NOMO-1 treated with DMSO at 0.1 percent for 48 hours (cell line): ENCODE measurements around the gene KCNH8.
A peak's percentile ranks its signal among the peaks of the same experiment; 100 is the strongest.
"Not testable (repeated sequence)": the region's sequence is repeated elsewhere in the genome, so short reads cannot be mapped to it uniquely, and the experiment has no call there.

Experiments
- DNase-seq: peaks from one replicate; lab custom pipeline; 2025; ENCODE audit not compliant: unreplicated experiment; lab: John Stamatoyannopoulos, UW

KCNH8 gene

DNA sequence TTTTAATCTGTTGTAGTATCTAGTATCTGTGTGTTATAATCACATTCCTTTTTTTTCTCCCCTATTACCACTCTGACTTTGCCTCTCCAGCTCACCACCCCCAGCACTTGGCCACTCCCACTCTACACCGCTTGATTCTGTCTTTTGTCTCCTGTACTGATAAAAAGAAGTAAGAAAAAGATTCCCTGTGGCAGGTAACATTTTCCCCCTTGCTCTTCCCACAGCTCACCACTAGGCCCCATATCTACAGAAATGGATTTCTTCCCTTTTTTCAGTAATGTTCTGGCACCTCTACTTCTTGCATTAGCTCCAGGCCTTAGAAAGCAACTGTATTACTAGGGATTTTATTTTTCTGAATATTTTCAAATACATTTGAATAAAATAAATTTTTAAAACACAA, 25.6 kb downstream of the KCNH8 start:
- no peak for DNase-seq

GRCh38 chr3:19183584-19183983, 35.3 kb downstream of the KCNH8 start:
- no peak for DNase-seq

GRCh38 chr3:19190126-19190525, 41.8 kb downstream of the KCNH8 start:
- no peak for DNase-seq

DNA sequence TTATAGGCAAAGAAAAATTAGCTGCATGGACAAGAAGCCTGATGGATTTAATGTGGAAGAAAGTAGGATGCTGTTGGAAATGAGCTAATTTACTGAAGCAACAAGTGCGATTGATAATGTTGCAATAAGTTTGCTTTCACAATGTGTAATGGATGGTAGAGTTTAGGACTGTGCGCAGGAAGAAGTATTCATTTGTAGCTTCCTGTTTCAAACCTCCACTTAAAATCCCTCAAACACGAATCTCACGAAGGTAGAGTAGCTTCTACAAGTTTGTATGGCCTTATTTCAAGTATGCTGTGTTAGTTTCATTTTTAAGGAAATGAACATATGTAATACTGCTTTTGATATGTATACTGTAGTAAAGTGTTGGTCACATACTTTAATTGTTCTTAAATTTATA, 42.3 kb downstream of the KCNH8 start:
- peak; percentile 39 for DNase-seq

- DNase-seq = no peak
These were observed 50.8 kb downstream of the KCNH8 start for GRCh38 chr3:19199131-19199530.

DNA sequence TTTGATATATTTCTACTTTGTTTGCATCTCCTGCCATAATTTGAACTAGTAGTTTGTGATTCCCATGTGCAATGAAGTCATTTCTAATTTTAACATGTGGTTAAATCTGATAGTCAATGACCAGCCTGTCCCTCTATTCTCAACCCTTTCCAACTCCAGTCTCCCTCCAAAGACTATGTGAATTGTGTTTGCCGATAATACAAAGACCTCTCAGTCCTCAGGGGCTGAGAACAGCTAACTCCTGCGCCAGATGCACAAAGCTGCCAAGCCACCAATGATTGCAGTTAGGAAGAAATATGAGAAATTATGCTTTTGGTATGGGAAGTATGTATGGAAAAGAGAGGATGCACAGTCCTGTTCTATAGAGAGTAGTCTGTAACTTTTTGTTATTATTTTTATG, 54.0 kb downstream of the KCNH8 start:
- DNase-seq = no peak

DNA sequence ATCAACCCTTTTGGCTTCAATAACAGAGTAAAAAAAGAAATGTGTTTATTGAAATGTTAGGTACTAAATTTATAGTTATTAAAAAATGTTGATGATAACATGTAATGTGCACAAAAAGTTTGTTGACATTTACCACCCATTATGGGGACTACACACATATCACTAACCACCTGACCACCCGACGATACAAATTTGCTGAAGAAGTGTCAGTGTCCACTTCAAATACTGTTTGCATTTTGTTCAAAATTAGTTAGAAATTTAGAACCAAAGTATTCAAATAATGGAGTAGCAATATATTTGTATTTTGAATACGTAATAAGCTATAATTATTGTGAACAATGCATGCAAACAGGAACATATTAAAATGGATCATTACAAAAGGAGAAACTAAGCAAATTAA, 54.4 kb downstream of the KCNH8 start:
- no peak for DNase-seq

GRCh38 chr3:19206540-19206939, 58.2 kb downstream of the KCNH8 start:
- no peak for DNase-seq

GRCh38 chr3:19213603-19214220, 65.4 kb downstream of the KCNH8 start:
- peak; percentile 34 for DNase-seq

DNA sequence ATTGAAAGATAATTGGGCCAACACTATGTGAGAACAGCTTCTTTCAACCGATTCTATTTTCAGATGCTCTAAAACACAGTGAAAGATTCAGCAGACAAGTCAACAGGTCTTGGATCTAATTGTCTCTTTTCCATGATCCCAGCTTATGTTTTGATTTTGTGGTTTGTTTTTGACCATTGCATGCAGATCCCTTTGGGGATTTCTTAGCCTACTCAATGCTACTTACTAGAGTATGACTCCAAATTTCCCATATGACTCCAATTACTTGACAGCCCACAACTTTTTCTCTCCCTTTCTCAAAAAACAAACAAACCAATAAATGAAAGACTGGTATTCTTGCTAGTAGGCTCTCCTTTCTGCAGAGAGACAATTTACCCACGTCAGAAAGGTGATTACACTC, 67.1 kb downstream of the KCNH8 start:
- DNase-seq = no peak

- no peak for DNase-seq
These were observed 68.5 kb downstream of the KCNH8 start for GRCh38 chr3:19216669-19217337.

DNA sequence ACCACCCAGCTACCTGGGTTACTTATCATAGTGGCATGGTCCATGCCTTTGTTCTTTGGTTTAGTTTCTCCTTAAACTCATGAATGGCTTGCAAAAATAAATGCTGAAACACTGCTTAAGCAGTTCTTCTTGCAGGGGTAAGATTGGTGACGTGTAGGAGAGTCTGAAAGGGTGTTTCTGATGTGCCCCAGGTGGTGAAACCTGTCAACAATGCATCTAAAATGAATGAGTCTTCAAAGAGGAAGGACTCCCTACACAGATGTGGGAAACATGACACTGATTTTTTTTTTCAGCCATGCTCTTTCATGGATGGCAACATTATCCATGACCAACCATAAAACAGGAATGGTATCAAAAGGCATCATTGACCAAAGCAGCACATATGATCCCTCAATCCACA, 72.0 kb downstream of the KCNH8 start:
- DNase-seq = no peak

GRCh38 chr3:19221081-19221480, 72.8 kb downstream of the KCNH8 start:
- DNase-seq = no peak

GRCh38 chr3:19226479-19226878, 78.2 kb downstream of the KCNH8 start:
- DNase-seq = no peak

GRCh38 chr3:19228167-19228566, 79.9 kb downstream of the KCNH8 start:
- no peak for DNase-seq

GRCh38 chr3:19229086-19229485, 80.8 kb downstream of the KCNH8 start:
- DNase-seq = no peak

DNA sequence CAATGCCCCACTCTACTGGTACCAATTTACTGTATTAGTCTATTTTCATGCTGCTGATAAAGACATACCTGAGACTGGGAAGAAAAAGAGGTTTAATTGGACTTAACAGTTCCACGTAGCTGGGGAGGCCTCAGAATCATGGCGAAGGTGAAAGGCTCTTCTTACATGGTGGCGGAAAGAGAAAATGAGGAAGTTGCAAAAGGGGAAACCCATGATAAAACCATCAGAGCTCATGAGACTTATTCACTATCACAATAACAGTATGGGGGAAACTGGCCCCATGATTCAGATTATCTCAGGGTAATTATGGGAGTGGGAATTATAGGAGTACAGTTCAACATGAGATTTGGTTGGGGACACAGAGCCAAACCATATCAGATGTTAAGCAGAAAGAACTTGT, 81.6 kb downstream of the KCNH8 start:
- peak; percentile 44 for DNase-seq

GRCh38 chr3:19231792-19232461, 83.6 kb downstream of the KCNH8 start:
- no peak for DNase-seq

GRCh38 chr3:19232566-19232965, 84.3 kb downstream of the KCNH8 start:
- DNase-seq = no peak

DNA sequence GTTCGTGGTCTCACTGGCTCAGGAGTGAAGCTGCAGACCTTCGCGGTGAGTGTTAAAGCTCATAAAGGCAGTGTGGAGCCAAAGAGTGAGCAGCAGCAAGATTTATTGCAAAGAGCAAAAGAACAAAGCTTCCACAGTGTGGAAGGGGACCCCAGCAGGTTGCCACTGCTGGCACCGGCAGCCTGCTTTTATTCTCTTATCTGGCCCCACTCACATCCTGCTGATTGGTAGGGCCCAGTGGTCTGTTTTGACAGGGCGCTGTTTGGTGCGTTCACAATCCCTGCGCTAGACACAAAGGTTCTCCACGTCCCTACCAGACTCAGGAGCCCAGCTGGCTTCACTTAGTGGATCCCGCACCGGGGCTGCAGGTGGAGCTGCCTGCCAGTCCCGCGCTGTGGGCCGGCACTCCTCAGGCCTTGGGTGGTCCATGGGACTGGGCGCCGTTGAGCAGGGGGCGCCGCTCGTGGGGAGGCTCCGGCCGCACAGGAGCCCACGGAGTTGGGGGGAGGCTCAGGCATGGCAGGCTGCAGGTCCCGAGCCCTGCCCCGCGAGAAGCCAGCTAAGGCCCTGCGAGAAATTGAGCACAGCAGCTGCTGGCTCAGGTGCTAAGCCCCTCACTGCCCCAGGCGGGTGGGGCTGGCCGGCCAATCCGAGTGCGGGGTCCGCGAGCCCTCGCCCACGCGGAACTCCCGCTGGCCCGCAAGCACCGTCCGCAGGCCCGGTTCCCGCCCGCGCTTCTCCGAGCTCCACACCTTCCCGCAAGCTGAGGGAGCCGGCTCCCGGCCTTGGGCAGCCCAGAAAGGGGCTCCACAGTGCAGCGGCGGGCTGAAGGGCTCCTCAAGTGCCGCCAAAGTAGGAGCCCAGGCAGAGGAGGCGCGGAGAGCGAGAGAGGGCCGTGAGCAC, 85.8 kb downstream of the KCNH8 start:
- DNase-seq = not testable (repeated sequence)

- DNase-seq = no peak
These were observed 99.8 kb downstream of the KCNH8 start for GRCh38 chr3:19248143-19248542.
